GM12875 (cell line): Measurements from ENCODE around the gene HASPIN.
"Not testable (repeated sequence)": the region's sequence is repeated elsewhere in the genome, so short reads cannot be mapped to it uniquely, and the experiment has no call there.

Experiments used
- H3K4me3 ChIP-seq: one replicate; pipeline ENCODE4 v1.5.1; 2011; ENCODE audit warnings: low read depth, low read length, control low read depth
- TF ChIP-seq, protein P1 (sequence below): IDR thresholded peaks from 2 replicates; pipeline ENCODE4 v1.5.1; 2011; ENCODE audit warnings: low read depth, mild to moderate bottlenecking, control low read depth, inconsistent platforms, low read length, moderate library complexity, borderline replicate concordance; ENCODE audit not compliant: insufficient read depth

Gene HASPIN

DNA sequence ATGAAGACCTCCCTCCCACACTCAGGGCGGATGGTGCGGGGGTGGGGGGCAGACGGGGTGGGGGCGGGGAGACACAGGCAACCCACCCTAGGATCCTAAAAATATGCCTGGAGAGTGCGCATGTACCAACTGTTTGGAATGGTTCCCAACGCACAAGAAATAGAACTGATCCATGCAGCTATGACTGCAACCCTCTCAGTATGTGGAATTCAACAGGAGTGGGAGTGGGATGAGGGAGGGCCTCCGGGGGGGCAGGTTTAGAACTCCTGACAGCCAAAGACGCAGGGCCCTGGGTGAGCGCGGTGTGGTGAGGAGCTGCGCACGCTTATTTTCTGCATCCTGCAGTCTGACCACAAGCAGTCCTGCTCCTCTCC, 26.6 kb upstream of the HASPIN start:
- H3K4me3 ChIP-seq: no peak overlapping the region
- TF ChIP-seq, protein P1, sequence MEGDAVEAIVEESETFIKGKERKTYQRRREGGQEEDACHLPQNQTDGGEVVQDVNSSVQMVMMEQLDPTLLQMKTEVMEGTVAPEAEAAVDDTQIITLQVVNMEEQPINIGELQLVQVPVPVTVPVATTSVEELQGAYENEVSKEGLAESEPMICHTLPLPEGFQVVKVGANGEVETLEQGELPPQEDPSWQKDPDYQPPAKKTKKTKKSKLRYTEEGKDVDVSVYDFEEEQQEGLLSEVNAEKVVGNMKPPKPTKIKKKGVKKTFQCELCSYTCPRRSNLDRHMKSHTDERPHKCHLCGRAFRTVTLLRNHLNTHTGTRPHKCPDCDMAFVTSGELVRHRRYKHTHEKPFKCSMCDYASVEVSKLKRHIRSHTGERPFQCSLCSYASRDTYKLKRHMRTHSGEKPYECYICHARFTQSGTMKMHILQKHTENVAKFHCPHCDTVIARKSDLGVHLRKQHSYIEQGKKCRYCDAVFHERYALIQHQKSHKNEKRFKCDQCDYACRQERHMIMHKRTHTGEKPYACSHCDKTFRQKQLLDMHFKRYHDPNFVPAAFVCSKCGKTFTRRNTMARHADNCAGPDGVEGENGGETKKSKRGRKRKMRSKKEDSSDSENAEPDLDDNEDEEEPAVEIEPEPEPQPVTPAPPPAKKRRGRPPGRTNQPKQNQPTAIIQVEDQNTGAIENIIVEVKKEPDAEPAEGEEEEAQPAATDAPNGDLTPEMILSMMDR: no peak

DNA sequence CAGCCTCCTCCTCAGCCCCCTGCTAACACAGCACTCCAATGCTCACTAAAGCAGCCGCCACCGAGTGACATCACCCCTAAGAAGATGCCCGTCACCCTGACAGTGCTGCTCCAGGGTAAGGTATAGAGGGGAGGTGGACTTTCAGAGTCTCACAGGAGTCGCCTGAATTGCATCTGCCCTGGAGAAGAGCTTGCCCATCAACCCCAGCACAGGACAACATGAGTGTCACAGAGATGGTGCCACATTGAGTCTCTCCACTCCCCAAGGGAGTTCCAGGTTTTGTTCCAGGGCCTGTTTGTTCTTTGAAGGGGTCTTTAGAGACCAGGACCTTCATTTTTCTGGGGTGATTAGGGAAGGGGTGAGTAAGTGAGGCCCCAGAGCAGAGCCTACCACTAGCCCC, 25.6 kb upstream of the HASPIN start:
- TF ChIP-seq, protein P1: no peak
- H3K4me3 ChIP-seq: no peak overlapping the region

GRCh38 chr17:3699951-3700350, 23.8 kb upstream of the HASPIN start:
- H3K4me3 ChIP-seq: no peak overlapping the region
- TF ChIP-seq, protein P1: no peak

GRCh38 chr17:3702041-3702539, 21.6 kb upstream of the HASPIN start:
- H3K4me3 ChIP-seq: not testable (repeated sequence)

GRCh38 chr17:3704931-3705717, 18.6 kb upstream of the HASPIN start:
- H3K4me3 ChIP-seq: no peak overlapping the region
- TF ChIP-seq, protein P1: no peak

DNA sequence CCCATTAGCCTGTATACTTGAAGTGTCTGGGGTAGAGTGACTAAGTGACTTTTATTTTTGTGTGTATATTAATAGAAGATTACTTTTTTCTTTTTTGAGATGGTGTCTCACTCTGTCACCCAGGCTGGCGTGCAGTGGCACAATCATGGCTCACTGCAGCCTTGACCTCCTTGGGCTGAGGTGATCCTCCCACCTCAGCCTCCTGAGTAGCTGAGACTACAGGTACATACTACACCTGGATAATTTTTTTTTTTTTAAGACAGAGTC, 18.1 kb upstream of the HASPIN start:
- H3K4me3 ChIP-seq: not testable (repeated sequence)

GRCh38 chr17:3708366-3708765, 15.3 kb upstream of the HASPIN start:
- no peak overlapping the region for H3K4me3 ChIP-seq
- TF ChIP-seq, protein P1: no peak

DNA sequence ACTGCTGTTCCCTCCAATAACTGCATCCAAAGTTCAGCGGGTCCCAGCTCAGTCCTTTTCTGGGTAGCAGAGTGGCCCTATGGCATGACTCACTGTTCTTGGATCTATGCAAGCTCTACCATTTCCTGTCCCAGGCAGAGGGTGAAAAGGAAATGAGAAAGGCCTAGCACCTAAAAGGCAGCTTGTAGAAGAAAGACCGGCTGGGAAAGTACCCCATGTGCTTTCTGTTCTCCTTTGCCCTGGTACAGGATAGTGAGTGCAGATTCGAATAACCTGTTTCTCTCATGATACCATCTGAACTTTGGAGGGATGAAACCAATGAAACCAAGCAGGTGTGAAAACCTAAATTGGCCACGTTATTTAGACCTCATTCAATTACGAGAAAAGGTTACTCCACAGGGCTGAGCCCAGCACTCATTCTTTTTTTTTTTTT, 12.7 kb upstream of the HASPIN start:
- TF ChIP-seq, protein P1: no peak
- no peak overlapping the region for H3K4me3 ChIP-seq
